GM12801 (cell line): ENCODE results near the gene MAML2.

ENCODE experiments used
- TF ChIP-seq, protein P1 (sequence below): IDR thresholded peaks from one replicate; pipeline ENCODE4 v1.5.1; 2011; ENCODE audit warnings: control low read depth; ENCODE audit not compliant: insufficient read length; ENCODE audit errors: extremely low read depth

The MAML2 gene

DNA sequence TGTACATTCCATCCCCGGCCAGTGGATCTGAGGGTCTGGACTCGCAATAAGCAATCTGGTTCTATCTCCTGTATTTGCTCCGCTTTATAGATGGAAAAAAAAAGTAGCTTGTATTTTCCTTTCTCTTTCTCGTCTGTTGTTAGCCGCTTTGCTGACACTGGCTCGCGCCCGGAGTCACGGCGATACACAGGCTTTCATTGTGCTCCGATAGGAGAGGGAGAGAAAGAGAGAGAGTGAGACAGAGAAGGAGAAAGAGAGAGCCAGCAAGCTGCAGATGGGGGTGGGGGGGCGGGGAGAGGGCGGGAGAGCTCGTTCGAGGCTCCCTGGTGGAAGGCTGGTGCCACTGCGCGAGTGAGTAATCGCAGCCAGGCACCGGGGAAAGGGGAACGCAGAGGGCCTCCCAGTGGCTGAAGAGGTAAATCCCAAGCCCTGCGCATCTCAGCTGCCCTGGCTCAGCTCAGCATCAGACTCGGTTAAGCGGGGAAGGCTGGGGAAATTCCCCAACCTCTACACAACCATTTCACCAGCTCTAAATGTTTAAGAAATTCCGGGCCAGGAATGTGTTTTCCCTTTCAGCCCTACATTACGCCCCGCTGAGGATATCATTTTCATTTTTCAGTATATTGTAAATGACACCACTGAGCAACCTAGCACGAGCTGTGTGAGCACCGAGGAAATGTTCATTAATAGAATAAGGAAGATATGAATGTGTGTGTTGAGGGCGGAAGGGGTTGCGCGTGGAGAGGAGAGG, at the start of gene MAML2:
TSS of gene MAML2 (minus strand) at position 235 of the 751 bp plus-strand sequence. CDS start 1,300 bp downstream, outside the sequence.
- TF ChIP-seq, protein P1, sequence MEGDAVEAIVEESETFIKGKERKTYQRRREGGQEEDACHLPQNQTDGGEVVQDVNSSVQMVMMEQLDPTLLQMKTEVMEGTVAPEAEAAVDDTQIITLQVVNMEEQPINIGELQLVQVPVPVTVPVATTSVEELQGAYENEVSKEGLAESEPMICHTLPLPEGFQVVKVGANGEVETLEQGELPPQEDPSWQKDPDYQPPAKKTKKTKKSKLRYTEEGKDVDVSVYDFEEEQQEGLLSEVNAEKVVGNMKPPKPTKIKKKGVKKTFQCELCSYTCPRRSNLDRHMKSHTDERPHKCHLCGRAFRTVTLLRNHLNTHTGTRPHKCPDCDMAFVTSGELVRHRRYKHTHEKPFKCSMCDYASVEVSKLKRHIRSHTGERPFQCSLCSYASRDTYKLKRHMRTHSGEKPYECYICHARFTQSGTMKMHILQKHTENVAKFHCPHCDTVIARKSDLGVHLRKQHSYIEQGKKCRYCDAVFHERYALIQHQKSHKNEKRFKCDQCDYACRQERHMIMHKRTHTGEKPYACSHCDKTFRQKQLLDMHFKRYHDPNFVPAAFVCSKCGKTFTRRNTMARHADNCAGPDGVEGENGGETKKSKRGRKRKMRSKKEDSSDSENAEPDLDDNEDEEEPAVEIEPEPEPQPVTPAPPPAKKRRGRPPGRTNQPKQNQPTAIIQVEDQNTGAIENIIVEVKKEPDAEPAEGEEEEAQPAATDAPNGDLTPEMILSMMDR = no peak

DNA sequence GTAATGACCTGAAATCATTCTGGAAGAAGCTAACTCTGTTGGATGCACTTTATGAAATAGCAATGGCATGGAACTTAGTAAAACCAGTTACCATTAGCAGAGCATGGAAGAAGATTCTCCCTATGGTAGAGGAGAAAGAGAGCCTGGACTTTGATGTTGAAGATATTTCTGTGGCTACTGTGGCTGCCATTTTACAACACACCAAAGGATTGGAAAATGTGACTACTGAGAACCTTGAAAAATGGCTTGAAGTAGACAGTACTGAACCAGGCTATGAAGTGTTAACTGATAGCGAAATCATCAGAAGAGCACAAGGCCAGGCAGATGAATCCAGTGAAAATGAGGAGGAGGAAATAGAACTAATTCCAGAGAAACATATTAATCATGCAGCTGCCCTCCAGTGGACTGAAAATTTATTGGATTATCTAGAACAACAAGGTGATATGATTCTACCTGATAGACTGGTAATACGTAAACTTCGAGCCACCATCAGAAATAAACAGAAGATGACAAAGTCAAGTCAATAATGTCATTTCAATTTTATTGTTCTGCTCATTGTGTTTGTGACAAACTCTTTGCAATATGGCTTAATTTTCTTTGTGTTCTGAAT, 48.8 kb upstream of the MAML2 start:
- TF ChIP-seq, protein P1 = no peak

DNA sequence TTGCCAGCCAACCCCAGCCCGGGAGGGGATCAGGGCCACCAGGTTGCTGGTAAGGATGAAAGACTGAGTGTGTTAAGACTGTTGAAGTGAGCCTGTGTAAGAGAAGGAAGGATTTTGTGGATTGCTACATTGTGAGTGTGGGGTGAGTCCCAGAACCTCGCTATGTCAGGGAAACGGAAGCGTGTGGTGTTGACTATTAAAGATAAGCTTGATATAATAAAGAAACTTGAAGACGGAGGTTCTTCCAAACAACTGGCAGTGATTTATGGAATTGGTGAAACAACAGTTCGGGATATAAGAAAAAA, 47.4 kb upstream of the MAML2 start:
- TF ChIP-seq, protein P1 = no peak

DNA sequence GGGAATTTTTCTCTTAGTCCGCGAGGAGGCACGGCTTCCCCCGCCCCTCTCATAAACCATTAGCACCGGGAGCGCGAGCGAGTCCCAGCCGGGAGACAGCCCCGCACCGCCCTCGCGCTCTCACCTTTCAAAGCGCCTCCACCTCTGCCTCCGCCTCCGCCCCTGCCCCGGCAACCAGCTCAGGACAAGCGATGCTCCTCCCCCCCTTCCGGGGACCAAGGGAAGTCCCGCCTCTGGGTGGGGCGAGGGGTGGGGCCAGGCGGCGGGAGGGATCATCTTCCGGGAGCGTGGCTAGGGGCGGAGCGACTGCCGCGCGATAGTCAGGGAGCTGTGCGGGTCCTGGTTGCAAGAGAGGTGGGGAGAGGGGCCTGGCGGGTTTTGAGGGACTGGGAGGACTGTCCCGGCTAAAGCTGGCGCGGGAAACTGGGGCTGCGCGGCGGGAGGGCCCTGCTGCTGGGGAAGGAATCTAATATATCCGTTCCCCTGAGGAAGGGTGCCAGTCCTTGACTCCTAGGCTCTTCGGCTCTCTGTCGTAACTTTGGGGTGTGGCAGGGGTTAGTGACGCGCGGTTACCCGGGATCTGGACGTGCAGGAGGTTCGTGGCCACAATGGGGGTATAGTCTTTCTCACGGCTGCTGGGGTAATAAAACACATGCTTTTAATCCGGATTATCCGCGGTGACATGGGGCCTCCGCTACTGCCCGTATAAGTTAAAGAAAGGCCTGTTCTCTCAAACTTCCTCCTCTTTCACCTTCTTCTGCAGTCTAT, 46.9 kb upstream of the MAML2 start, which contains the start of the genes CCDC82 and JRKL:
TSS of gene CCDC82 (minus strand) at position 193 of the 768 bp plus-strand sequence. CDS start 5,165 bp downstream, outside the sequence.
TSS of gene JRKL (plus strand) at position 294 of the 768 bp plus-strand sequence. CDS start 637 bp downstream, outside the sequence.
- TF ChIP-seq, protein P1 = no peak

DNA sequence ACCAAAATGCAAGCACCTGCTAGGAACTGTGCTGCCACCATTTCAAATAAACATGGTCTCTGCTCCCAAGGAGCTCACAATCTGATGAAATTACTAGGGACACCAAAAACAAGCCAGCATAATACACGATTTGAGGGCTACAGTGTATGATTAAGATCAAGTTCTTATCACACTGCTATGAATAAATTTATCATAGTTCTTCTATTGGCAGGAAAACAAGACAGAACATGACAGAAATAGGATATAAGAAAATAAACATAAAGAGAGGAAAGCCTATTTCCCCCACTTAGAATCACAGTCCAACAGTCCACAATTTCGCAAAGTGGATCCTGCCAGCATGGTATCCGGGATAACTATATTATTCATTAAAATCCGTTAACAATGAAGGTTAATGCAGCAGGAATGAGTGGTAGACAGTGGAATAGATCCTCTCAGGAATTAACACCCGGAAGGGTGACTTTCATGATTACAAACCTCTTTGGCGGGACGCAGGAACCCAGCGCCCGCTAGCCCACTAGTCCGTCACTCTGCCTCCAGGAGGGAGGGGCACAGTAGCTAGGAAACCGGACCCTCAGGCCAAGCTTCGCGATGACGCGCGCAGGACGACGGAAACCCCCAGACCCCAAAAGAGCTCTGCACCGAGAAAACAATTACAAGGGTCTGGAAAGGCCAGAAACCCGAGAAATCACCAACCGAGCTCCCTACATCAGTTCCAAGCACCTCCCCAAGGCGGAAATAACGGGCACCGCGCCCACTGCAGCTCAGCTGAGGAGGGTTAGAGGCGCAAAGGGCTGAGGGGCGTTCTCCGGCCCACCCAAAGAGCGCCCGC, 46.1 kb upstream of the MAML2 start:
- TF ChIP-seq, protein P1 = no peak

DNA sequence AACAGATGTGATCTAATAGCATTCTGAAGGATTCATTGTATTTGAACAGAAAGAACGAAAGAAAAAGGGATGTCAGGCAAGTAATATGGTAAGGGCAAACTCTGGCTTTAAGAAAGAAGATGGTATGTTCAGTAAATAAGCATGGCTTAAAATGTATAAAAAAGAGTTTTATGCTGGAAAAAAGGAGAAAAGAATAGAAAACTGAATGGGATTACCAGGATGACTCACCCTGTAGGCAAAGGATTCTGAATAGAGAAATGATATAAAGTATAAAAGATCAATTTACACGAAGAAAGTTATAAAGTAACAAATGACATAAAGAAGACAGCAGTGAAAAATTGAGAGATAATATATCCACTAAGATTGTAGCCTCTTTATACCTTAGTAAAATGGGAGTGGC, 42.2 kb upstream of the MAML2 start:
- TF ChIP-seq, protein P1 = no peak
